ENCODE measurements around the gene HSPA8.

DNA sequence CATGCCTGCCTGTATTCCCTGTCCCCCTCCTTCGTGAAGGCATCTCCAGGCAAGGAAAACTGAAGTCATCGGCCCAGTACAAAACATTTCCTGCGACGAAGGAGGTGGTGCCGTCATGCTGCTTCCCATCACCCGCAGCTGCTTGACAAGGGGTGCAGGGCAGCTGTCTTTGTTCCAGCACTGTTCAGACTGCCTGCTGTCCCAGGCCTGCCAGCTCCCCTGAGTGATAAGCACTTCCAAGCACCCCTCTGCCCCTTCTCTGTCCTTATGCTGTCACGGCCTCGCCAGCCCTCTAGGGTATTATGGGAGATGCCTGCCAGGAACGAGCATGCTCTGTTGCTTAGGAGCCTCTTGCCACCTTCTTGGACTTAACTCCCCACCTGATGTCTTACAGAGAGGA, 43.2 kb downstream of the HSPA8 start:
- TF ChIP-seq, protein P1, sequence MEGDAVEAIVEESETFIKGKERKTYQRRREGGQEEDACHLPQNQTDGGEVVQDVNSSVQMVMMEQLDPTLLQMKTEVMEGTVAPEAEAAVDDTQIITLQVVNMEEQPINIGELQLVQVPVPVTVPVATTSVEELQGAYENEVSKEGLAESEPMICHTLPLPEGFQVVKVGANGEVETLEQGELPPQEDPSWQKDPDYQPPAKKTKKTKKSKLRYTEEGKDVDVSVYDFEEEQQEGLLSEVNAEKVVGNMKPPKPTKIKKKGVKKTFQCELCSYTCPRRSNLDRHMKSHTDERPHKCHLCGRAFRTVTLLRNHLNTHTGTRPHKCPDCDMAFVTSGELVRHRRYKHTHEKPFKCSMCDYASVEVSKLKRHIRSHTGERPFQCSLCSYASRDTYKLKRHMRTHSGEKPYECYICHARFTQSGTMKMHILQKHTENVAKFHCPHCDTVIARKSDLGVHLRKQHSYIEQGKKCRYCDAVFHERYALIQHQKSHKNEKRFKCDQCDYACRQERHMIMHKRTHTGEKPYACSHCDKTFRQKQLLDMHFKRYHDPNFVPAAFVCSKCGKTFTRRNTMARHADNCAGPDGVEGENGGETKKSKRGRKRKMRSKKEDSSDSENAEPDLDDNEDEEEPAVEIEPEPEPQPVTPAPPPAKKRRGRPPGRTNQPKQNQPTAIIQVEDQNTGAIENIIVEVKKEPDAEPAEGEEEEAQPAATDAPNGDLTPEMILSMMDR (conservative IDR thresholded peaks at IDR 0.05; ENCODE audit: low read depth in 2 of 2) = no peak
- TF ChIP-seq EZH2phosphoT487 (IDR thresholded peaks at IDR 0.05; ENCODE audit: unreplicated experiment) (no peak), EZH2 (IDR thresholded peaks at IDR 0.05; ENCODE audit: low read depth, unreplicated experiment) (no peak), CREB1 (CRISPR knock-in tag; IDR thresholded peaks at IDR 0.05; ENCODE audit: low read depth) (no peak)
